Prostate gland (tissue), 2 donors: ENCODE measurements around the gene LOXHD1. TPM values are rescaled to one million over a fixed set of nuclear protein-coding genes. Genes with fewer than 3 reads are reported as not detected.

Experiments used
- DNase-seq: peaks from one replicate; pipeline ENCODE4 v3.0.0-alpha.2; 2019; ENCODE audit warnings: low spot score
- H3K27ac ChIP-seq, 2 donors: fragments of 200-600 bp; sonication (generic); 2 replicates each; pipeline ENCODE4 v1.5.1; 2017 to 2019
- H3K27me3 ChIP-seq: fragments of 200-600 bp; sonication (generic); replicated peaks from 2 replicates; pipeline ENCODE4 v1.5.1; 2019; ENCODE audit not compliant: insufficient read depth
- H3K36me3 ChIP-seq, 2 donors: fragments of 200-600 bp; sonication (generic); 1 replicate in 1 of 2; 2 replicates in 1 of 2; pipeline versions ENCODE4 v1.5.1 to v1.8.1; 2017 to 2019
- H3K4me1 ChIP-seq: fragments of 200-600 bp; sonication (generic); replicated peaks from 2 replicates; pipeline ENCODE4 v1.5.1; 2019
- H3K4me3 ChIP-seq, 2 donors: fragments of 200-600 bp; sonication (generic); 2 replicates each; pipeline ENCODE4 v1.5.1; 2017 to 2019
- H3K9me3 ChIP-seq: fragments of 200-600 bp; sonication (generic); 2 replicates; pipeline ENCODE4 v1.5.1; 2017
- CTCF ChIP-seq, 4 experiments: fragments of 200-600 bp in 2 of 4; fragments of 450-650 bp in 2 of 4; sonication (generic) in 2 of 4; IDR thresholded peaks; 1 replicate in 3 of 4; 2 replicates in 1 of 4; pipeline ENCODE4 v1.5.1; 2016 to 2019; ENCODE audit warnings: antibody characterized with exemption in 4 of 4, mild to moderate bottlenecking in 2 of 4, moderate library complexity in 2 of 4
- POLR2A ChIP-seq: fragments of 450-650 bp; IDR thresholded peaks from one replicate; pipeline ENCODE4 v1.6.1; 2016; ENCODE audit warnings: antibody characterized with exemption, mild to moderate bottlenecking
- POLR2AphosphoS5 ChIP-seq: sonication (generic); formaldehyde crosslinking; IDR thresholded peaks from one replicate; pipeline ENCODE4 v1.6.1; 2017; ENCODE audit warnings: antibody characterized with exemption
- WGBS: methylation state at CpG from one replicate; pipeline ENCODE4 v1.1.5; 2018; 5-methylcytosine and 5-hydroxymethylcytosine counted together
- intact Hi-C: fragments of 100-400 bp; cut with DNase I; formaldehyde crosslinking; loops from one replicate; pipeline ENCODE4 v1.14.2; 2022
- total RNA-seq, 2 donors: library from RNA; depleted of rRNA; stranded (reverse); fragments of >200 nt; gene quantifications; one replicate each; pipeline ENCODE4 v1.1.0, GENCODE V29; 2016

LOXHD1 gene
- total RNA-seq, 2 donors from 2014 or later = 1.4 TPM; not detected in 1

- H3K4me3 ChIP-seq = no peak overlapping the region
- H3K36me3 ChIP-seq = no peaks in the 10 kb centered on the region
- H3K27me3 ChIP-seq = no peaks in the 10 kb centered on the region
- no peak for TF ChIP-seq POLR2A
- no peak for TF ChIP-seq POLR2AphosphoS5
- no peak for TF ChIP-seq CTCF (IDR thresholded peaks at IDR 0.05)
- H3K27ac ChIP-seq = no peak overlapping the region
- H3K4me1 ChIP-seq = no peaks in the 10 kb centered on the region
- WGBS = 79% methylated on average over 32 of the region's 35 CpGs
- intact Hi-C loops = no loop called here
- no peaks in the 10 kb centered on the region for H3K9me3 ChIP-seq
- DNase-seq = no peak
Observed at GRCh38 chr18:46433121-46433826, 223.7 kb downstream of the LOXHD1 start.

GRCh38 chr18:46431522-46432171 is 225.4 kb downstream of the LOXHD1 start:
- WGBS = 27% methylated on average over 4 of the region's 4 CpGs
- intact Hi-C loops = no loop called here
- no peak for DNase-seq

GRCh38 chr18:46429649-46430224 is 227.3 kb downstream of the LOXHD1 start:
- H3K4me3 ChIP-seq = no peak overlapping the region
- no peaks in the 10 kb centered on the region for H3K27me3 ChIP-seq
- no peaks in the 10 kb centered on the region for H3K36me3 ChIP-seq
- DNase-seq = no peak
- WGBS = 68% methylated on average over 2 of the region's 2 CpGs
- no peaks in the 10 kb centered on the region for H3K4me1 ChIP-seq
- H3K27ac ChIP-seq = no peak overlapping the region
- TF ChIP-seq POLR2AphosphoS5 = no peak
- no peak for TF ChIP-seq CTCF (IDR thresholded peaks at IDR 0.05)
- no peak for TF ChIP-seq POLR2A
- no peaks in the 10 kb centered on the region for H3K9me3 ChIP-seq
- intact Hi-C loops = no loop called here

More at GRCh38 chr18:46431522-46432171, 225.4 kb downstream of the LOXHD1 start:
- Histone ChIP-seq H3K27me3 (no peaks in the 10 kb centered on the region), H3K9me3 (no peaks in the 10 kb centered on the region), H3K4me3 (no peak overlapping the region), H3K36me3 (no peaks in the 10 kb centered on the region), H3K27ac (no peak overlapping the region), H3K4me1 (no peaks in the 10 kb centered on the region)
- no peak for TF ChIP-seq POLR2A
- no peak for TF ChIP-seq CTCF (IDR thresholded peaks at IDR 0.05)
- TF ChIP-seq POLR2AphosphoS5 = no peak

GRCh38 chr18:46429130-46429529 is 227.9 kb downstream of the LOXHD1 start:
- no peak overlapping the region for H3K27ac ChIP-seq
- no peaks in the 10 kb centered on the region for H3K36me3 ChIP-seq
- H3K4me1 ChIP-seq = no peaks in the 10 kb centered on the region
- no peaks in the 10 kb centered on the region for H3K27me3 ChIP-seq
- 95% methylated on average over 4 of the region's 4 CpGs for WGBS
- intact Hi-C loops = no loop called here
- no peak for TF ChIP-seq POLR2AphosphoS5
- no peak for TF ChIP-seq CTCF (IDR thresholded peaks at IDR 0.05)
- no peak for TF ChIP-seq POLR2A
- no peak for DNase-seq
- H3K9me3 ChIP-seq = no peaks in the 10 kb centered on the region
- H3K4me3 ChIP-seq = no peak overlapping the region
